NCI-H2227 treated with DMSO at 0.1 percent for 48 hours (cell line): ENCODE data around the gene MYO3A.

Experiments
- DNase-seq: peaks from one replicate; lab custom pipeline; 2025; lab: John Stamatoyannopoulos, UW

The MYO3A gene

GRCh38 chr10:25933653-25934608 is at the start of gene MYO3A:
Gene MYO3A (plus strand): TSS chr10:25934229. CDS start chr10:25952111, 17,882 bp downstream.
- no peak for DNase-seq

DNA sequence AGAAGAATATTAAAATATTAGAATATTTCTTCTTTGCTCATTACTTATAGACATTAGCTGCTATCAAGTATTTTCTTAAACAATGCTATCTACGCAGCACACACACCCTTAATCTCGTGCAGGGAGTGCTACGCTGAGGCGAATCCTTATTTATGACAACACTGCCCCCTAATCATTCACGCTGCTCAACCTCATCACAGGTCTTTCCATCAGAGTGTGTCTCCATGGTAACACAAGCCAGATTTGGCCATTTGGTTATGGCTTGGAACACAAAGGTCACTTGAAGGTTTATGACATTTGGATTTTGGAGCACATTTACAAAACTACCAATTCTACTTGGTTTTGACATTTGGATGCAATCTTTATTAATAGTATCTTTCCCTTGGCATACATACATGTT is 45.4 kb upstream of the MYO3A start:
- DNase-seq = no peak

DNA sequence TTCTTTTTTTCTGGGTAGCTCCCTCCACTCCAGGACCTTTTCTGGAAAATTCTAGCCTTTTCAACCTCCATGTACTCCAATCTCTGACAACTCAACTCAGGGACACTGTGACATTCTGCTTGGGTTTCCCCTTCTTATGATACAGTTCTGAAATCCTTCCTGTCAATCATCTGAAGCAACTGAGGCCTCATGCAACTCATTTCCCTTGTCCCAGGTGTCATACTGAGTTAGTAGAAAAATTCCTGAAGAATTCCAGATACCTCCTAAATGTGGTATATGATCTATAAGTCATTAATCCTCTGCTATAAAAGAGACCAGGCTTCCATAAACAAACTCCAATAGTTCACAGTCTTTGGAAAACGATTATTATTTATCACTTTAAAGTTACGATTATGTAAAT is 43.0 kb upstream of the MYO3A start:
- DNase-seq = no peak

GRCh38 chr10:25895856-25896255 is 38.2 kb upstream of the MYO3A start:
- DNase-seq = no peak

- DNase-seq = no peak
These were observed 37.6 kb upstream of the MYO3A start for GRCh38 chr10:25896421-25896820.

DNA sequence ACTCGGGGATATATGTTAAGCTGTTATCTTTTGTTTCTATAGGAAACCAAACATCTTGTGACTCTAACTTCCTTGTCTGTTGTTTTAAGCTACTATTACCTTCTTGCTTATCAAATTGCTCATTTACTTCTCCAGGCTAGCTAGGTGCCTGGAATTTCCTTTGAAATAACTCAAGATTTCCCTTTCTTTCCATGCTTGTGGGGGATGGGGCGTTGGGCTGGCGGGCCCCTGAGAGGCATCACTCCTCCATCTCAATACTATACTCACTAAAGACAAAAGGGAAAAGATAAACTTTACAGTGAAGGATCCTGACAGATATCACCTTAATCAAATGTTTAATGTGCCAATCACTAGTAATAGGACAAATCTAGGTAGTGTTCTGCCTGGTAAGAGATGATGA is 34.7 kb upstream of the MYO3A start:
- DNase-seq = no peak

- DNase-seq = no peak
These were observed 32.8 kb upstream of the MYO3A start for GRCh38 chr10:25901199-25901598.

GRCh38 chr10:25902002-25902401 is 32.0 kb upstream of the MYO3A start:
- DNase-seq = no peak

DNA sequence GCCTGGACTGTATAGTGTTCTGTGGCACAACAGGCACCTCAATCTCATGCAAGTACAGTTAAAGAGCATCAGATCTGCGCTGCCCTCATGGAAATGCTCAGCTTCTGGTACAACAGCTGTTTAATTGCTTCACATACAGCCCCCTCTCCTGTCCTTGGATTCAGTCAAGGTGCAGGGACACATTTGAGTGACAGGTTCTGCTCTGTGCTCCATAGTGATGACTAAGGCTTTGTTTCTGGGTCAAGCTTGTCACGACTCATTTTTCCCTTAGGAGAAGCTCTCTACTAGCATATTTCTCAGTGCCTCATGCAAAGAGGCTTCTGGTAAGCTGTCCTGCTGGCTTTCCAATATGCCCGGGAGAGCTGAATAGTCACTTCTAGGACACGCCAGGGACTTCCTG is 26.8 kb upstream of the MYO3A start:
- DNase-seq = no peak

DNA sequence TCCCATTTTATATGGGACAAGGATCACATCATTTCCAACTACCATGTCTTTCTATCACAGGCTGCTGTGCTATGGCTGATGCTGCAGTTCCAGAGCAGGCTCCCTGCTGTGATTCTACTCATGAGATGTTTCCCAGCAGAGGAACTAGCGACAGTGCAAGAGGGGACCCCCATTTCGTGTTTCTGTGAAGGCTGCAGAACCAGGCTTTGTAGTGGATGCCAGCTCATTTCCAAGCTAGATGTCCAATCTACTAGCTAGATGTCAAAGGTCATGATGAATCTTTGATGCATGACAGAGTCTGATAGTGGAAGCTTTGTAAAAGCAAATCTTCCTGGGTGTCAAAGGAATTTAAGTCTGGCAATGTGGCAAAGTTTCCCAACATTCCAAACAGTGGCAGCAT is 21.2 kb upstream of the MYO3A start:
- DNase-seq = peak; percentile 16

GRCh38 chr10:25914776-25915175 is 19.3 kb upstream of the MYO3A start:
- DNase-seq = no peak

GRCh38 chr10:25934621-25935139 is 651 bp downstream of the MYO3A start:
- peak; percentile 79 for DNase-seq

- DNase-seq = peak; percentile 51
These were observed 4.4 kb downstream of the MYO3A start for GRCh38 chr10:25938405-25938804.

DNA sequence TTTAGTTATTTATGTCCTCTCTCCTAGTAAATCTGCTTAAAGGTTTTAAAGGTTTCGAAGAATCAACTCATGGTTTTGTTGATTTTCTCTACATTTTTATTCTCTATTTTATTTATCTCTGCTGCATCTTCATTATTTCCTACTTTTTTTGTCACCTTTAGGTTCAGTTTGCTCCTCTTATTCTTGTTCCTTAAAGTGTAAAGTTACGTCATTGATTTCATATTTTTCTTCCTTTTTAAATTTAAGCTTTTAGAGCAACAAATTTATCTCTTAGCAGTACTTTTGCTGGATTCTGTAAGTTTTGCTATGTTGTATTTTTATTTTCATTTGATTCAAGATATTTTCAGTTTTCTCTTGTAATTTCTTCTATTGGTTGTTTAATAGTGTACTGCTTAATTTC is 10.7 kb downstream of the MYO3A start:
- DNase-seq = no peak

DNA sequence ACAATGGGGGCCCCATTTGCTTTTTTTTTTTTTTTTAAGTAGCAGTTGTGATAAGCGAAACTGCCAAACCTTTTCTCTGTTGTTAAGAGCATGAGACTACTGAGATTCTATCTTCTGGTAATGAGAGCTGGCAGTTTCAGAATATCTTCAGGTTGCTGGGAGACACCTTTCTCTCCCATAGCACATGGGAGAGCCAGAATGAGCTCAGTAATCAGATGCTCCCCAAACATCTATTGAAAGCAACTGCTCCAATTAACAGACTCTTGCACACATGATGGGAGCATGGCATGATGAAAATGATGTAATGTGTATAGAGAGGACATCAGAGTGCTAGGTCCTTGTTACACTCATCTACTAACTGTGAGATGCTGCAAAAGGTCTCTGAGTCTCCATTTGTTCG is 18.8 kb downstream of the MYO3A start:
- DNase-seq = peak; percentile 50

GRCh38 chr10:25954851-25955250 is 20.8 kb downstream of the MYO3A start:
- no peak for DNase-seq

GRCh38 chr10:25959540-25960232 is 25.7 kb downstream of the MYO3A start:
- DNase-seq = no peak

DNA sequence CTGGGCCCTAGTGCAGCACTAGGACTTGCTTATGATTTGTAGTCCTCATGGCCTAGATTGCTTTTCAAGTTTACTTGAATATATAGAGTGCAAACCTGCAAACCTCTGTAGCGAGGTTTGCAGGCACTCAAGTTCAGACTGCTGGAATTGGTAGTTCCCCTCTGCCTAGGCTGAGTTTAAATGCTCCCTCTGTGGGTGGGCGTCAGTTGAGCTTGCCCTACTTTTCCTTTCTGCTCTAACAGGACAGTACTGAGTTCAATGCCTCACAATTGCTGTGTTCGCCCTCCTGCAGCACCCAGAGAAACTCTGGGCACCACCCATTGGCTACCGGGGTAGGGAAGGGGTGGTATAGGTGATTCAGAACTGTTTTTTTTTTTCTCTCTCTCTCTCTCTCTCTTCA is 31.6 kb downstream of the MYO3A start:
- no peak for DNase-seq

GRCh38 chr10:25966844-25967243 is 32.8 kb downstream of the MYO3A start:
- peak; percentile 30 for DNase-seq

- no peak for DNase-seq
These were observed 38.6 kb downstream of the MYO3A start for GRCh38 chr10:25972631-25973030.

- no peak for DNase-seq
These were observed 40.9 kb downstream of the MYO3A start for GRCh38 chr10:25974897-25975459.

- no peak for DNase-seq
These were observed 44.7 kb downstream of the MYO3A start for GRCh38 chr10:25978771-25979170.

DNA sequence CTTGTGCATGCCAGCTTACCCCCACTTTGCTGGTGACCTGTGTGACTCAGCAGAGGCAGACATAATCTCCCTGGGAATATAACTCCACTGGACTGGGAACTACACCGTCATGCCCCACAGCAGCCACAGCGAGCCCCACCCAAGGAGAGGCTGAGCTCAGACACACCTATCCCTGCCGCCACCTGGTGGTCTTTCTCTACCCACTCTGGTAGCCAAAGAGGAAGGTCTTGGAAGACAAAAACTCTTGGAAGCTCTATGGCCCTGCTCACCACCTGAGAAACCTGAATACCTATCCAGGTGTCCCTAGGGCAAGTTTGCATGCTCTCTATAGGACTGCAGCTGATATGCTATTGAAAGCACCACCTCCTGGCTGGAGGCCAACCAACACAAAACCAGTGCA is 48.1 kb downstream of the MYO3A start:
- DNase-seq = no peak
